Smooth muscle cell (in vitro differentiated cells): ENCODE results near the gene CAMTA1. TPM values are rescaled to one million over a fixed set of nuclear protein-coding genes. Genes with fewer than 3 reads are reported as not detected.

ENCODE experiments used
- DNase-seq: peaks from one replicate; lab custom pipeline; 2025; ENCODE audit not compliant: unreplicated experiment; lab: John Stamatoyannopoulos, UW
- H2AFZ ChIP-seq: fragments of 200-600 bp; sonication (generic); 2 replicates; pipeline ENCODE4 v1.6.0; 2016; ENCODE audit warnings: antibody characterized with exemption, low read depth, mild to moderate bottlenecking
- H3F3A ChIP-seq: fragments of 200-600 bp; sonication (generic); 2 replicates; pipeline ENCODE4 v1.6.0; 2017; ENCODE audit warnings: antibody characterized with exemption, low read depth
- H3K27ac ChIP-seq: fragments of 200-600 bp; sonication (generic); 2 replicates; pipeline ENCODE4 v1.5.1; 2016; ENCODE audit warnings: low read depth, mild to moderate bottlenecking
- H3K27me3 ChIP-seq: fragments of 200-600 bp; sonication (generic); 2 replicates; pipeline ENCODE4 v1.6.1; 2016; ENCODE audit warnings: low read depth, mild to moderate bottlenecking
- H3K36me3 ChIP-seq: fragments of 200-600 bp; sonication (generic); 2 replicates; pipeline ENCODE4 v1.5.1; 2016; ENCODE audit warnings: low read depth
- H3K4me1 ChIP-seq: fragments of 200-600 bp; sonication (generic); 2 replicates; pipeline ENCODE4 v1.5.1; 2016; ENCODE audit warnings: low read depth
- H3K4me2 ChIP-seq: fragments of 200-600 bp; sonication (generic); 2 replicates; pipeline ENCODE4 v1.6.0; 2016; ENCODE audit warnings: mild to moderate bottlenecking
- H3K4me3 ChIP-seq: fragments of 200-600 bp; sonication (generic); 2 replicates; pipeline ENCODE4 v1.5.1; 2016; ENCODE audit warnings: mild to moderate bottlenecking
- H3K79me2 ChIP-seq: fragments of 200-600 bp; sonication (generic); 2 replicates; pipeline ENCODE4 v1.6.0; 2016; ENCODE audit warnings: low read depth, mild to moderate bottlenecking
- H3K9ac ChIP-seq: fragments of 200-600 bp; sonication (generic); 2 replicates; pipeline ENCODE4 v1.6.0; 2016; ENCODE audit warnings: low read depth
- H3K9me3 ChIP-seq: fragments of 200-600 bp; sonication (generic); replicated peaks from 2 replicates; pipeline ENCODE4 v1.5.1; 2016; ENCODE audit warnings: low read depth
- H4K20me1 ChIP-seq: fragments of 200-600 bp; sonication (generic); 2 replicates; pipeline ENCODE4 v1.6.0; 2016; ENCODE audit warnings: low read depth
- WGBS: methylation state at CpG from one replicate; pipeline ENCODE4 v1.1.7; 2016; ENCODE audit warnings: low lambda C conversion rate; 5-methylcytosine and 5-hydroxymethylcytosine counted together
- polyA plus RNA-seq: library from polyadenylated mRNA; unstranded; fragments of >200 nt; fragmentation: Nextera tagmentation; extraction: Ambion mirVana; gene quantifications from 2 replicates; pipeline ENCODE4 v1.2.1, GENCODE V29; 2016
- total RNA-seq: library from RNA; depleted of rRNA; stranded (reverse); fragments of >200 nt; gene quantifications from 2 replicates; pipeline ENCODE4 v1.2.3, GENCODE V29; 2014
- TF ChIP-seq, protein P1 (sequence below): fragments of 200-600 bp; sonication (generic); IDR thresholded peaks from 2 replicates; pipeline ENCODE4 v1.5.1; 2017; ENCODE audit warnings: borderline replicate concordance, mild to moderate bottlenecking, antibody characterized with exemption; ENCODE audit not compliant: insufficient read depth, poor library complexity, severe bottlenecking

The CAMTA1 gene
- total and polyA plus RNA-seq, 2 experiments from 2014 or later, result 139 to 145 TPM

DNA sequence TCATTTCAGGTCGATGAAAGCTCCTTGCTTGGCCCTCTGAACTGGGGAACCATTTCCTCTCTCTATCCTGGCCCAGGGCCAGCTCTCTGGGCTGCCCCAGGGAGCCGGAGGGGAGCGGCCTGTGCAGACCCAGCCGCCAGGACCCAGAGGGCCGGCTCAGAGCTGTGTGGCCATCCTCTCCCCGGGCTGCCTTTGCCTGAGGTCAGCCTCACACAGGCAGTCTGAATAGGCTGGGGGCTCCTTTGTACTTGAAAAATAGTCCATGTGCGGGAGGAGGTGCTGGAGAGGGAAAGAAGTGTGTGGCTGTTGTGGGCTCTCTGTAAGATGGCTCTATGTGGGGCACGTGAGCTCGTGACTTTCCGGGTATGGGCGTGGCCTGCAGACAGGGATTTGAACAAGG lies 710.7 kb downstream of the CAMTA1 start:
- TF ChIP-seq, protein P1, sequence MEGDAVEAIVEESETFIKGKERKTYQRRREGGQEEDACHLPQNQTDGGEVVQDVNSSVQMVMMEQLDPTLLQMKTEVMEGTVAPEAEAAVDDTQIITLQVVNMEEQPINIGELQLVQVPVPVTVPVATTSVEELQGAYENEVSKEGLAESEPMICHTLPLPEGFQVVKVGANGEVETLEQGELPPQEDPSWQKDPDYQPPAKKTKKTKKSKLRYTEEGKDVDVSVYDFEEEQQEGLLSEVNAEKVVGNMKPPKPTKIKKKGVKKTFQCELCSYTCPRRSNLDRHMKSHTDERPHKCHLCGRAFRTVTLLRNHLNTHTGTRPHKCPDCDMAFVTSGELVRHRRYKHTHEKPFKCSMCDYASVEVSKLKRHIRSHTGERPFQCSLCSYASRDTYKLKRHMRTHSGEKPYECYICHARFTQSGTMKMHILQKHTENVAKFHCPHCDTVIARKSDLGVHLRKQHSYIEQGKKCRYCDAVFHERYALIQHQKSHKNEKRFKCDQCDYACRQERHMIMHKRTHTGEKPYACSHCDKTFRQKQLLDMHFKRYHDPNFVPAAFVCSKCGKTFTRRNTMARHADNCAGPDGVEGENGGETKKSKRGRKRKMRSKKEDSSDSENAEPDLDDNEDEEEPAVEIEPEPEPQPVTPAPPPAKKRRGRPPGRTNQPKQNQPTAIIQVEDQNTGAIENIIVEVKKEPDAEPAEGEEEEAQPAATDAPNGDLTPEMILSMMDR, result no peak
- Histone ChIP-seq H3K9ac (no peak overlapping the region), H3K79me2 (no peaks in the 10 kb centered on the region), H3K4me1 (peaks cover 7% of the 10 kb centered on the region), H3K9me3 (no peaks in the 10 kb centered on the region), H3K27me3 (no peaks in the 10 kb centered on the region), H4K20me1 (no peaks in the 10 kb centered on the region), H3K36me3 (no peaks in the 10 kb centered on the region), H2AFZ (no peak overlapping the region), H3F3A (no peaks in the 10 kb centered on the region), H3K27ac (no peak overlapping the region), H3K4me2 (no peak overlapping the region), H3K4me3 (no peak overlapping the region)
- DNase-seq, result no peak
- WGBS, result 73% methylated on average over 11 of the region's 11 CpGs

DNA sequence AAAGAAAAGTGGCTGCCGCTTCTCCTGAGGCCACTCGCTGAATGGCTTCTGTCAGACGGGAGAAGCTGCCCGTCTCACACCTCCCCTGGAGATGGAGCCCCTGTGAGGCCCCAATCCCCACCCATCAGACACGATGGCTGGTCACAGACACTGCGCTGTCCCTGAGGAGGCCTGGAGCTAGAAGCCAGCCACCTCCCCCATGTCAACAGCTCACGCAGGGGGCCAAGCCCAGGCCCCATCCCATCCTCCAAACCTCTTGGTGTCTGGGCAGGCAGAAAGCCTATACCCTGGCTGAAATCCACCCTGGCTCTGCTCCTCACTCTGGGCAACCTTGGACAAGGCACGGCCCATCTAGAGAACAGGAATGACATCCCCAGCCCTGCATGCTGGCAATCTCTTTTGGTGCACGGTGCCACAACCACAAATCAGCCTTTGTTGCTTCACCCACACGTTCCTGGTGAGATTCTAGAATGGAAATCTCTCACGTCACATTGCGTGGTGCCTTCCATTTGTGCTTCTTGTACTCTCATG lies 711.9 kb downstream of the CAMTA1 start:
- Histone ChIP-seq H3K4me2 (peak overlapping the region; percentile 12), H3K27ac (no peak overlapping the region), H2AFZ (no peak overlapping the region), H3K79me2 (no peaks in the 10 kb centered on the region), H3K27me3 (no peaks in the 10 kb centered on the region), H3K9me3 (no peaks in the 10 kb centered on the region), H4K20me1 (no peaks in the 10 kb centered on the region), H3K4me3 (no peak overlapping the region), H3K36me3 (no peaks in the 10 kb centered on the region), H3K4me1 (peaks cover 7% of the 10 kb centered on the region), H3K9ac (no peak overlapping the region), H3F3A (no peaks in the 10 kb centered on the region)
- 53% methylated on average over 12 of the region's 12 CpGs for WGBS
- DNase-seq, result no peak
- TF ChIP-seq, protein P1, result no peak

DNA sequence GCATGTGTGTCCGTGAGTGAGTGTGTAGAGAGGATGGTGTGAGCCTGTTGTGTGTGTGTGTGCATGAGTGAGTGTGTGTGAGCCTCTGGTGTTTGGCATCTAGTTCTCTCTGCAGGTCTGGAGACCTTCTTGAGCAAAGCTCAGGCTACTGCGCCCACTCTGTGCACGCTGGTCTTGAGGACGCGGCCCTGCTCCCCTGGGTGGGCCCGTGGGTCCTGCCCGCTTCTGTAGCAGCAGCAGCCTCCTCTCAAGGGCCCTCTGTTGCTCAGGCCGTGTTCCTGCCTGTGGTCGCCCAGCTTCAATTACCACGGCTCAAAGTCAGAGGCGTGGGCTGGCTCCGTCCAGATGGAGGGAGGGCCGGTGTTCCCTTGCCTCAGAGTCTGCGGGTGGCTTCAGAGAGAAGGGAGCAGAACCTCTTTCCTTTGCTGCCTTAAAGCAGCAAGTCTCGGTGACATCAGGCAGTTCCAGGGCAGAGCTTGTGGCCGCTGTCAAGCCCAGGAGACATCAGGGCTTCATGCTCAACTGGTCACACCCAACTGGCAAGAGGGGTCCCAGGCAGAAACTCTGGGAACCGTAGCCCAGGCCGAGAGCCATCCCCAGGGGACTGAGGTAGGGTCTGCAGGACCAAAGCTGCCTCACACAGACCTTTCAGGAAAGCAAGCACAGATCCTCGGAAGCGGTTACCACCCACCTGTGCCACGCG lies 715.3 kb downstream of the CAMTA1 start:
- peaks cover 7% of the 10 kb centered on the region for H3K4me1 ChIP-seq
- H3K27ac ChIP-seq, result no peak overlapping the region
- no peaks in the 10 kb centered on the region for H4K20me1 ChIP-seq
- no peaks in the 10 kb centered on the region for H3K79me2 ChIP-seq
- H3K4me3 ChIP-seq, result no peak overlapping the region
- H3K4me2 ChIP-seq, result no peak overlapping the region
- no peaks in the 10 kb centered on the region for H3K9me3 ChIP-seq
- H3K27me3 ChIP-seq, result no peaks in the 10 kb centered on the region
- no peak for DNase-seq
- TF ChIP-seq, protein P1, result no peak
- H2AFZ ChIP-seq, result no peak overlapping the region
- no peaks in the 10 kb centered on the region for H3K36me3 ChIP-seq
- H3K9ac ChIP-seq, result no peak overlapping the region
- H3F3A ChIP-seq, result no peaks in the 10 kb centered on the region
- WGBS, result 80% methylated on average over 21 of the region's 22 CpGs

DNA sequence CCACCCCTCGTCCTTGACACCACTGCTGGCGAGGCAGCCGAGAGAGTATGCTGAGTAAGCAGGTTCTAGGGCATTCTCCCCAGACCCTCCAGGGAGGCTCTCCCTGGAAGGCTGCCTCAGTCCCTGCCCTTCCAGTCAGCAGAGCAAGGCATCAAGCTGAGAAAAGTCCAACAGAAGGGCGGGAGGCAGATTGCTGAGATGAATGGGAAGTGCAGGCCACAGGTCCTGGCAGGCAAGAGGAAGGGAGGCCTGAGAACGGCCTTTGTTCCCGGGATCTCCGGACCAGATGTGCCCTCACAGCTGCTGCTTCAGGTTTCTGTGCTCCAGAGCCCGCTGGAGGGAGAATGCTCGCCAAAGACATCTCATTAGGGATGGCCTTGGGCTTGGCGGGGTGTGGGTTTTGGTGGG lies 715.8 kb downstream of the CAMTA1 start:
- Histone ChIP-seq H3K27ac (no peak overlapping the region), H3K9ac (no peak overlapping the region), H3K4me1 (peaks cover 2% of the 10 kb centered on the region), H3F3A (no peaks in the 10 kb centered on the region), H2AFZ (no peak overlapping the region), H3K9me3 (no peaks in the 10 kb centered on the region), H3K27me3 (no peaks in the 10 kb centered on the region), H3K4me3 (no peak overlapping the region), H3K36me3 (no peaks in the 10 kb centered on the region), H3K4me2 (no peak overlapping the region), H4K20me1 (no peaks in the 10 kb centered on the region), H3K79me2 (no peaks in the 10 kb centered on the region)
- WGBS, result 84% methylated on average over 10 of the region's 10 CpGs
- TF ChIP-seq, protein P1, result no peak
- DNase-seq, result no peak
